ENCODE data around the gene SSH3.

SSH3 gene

DNA sequence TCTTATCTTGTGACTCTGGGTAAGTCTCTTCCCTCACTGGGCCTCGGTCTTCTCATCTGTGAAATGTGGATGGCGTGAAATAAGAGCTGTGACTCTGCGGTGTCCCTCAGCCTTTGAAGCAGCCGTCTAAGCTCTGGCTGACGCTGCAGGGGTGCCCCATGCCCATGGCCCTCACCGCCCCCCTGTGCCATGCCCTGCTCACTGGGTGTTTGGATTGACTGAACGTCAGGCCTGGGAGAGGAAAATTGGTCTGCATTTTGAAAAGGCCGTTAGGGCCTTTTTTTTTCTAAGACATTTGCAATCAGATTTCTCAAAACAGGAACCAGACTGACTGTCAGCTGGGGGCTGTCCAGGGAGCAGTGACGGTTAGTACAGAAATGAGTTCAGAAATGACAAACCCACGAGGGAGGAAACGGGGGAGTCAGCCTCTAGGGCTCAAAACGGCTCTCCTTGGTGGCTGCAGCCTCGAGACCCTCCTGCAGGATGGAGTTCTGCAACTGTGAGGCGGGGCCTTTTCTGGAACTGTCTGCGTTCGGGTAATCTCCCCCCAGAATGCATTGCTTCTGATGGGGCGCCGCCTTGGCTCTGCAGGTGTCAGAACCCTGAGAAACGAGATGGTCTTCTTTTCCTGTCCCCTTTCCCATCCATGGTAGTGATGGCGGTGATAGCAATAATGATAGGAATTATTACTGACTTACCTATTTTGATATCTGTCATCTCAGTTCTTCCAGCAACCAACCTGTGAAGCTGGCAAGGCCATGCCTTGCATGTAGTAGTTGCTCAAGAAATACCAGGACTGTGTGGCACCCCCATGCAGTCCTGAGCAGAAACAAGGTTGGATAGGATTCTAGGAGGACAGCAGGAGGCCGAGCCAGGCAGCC is 35.0 kb upstream of the SSH3 start:
- DNase-seq: no peak

- no peak for DNase-seq
These were observed 34.4 kb upstream of the SSH3 start for GRCh38 chr11:67268962-67269268.

DNA sequence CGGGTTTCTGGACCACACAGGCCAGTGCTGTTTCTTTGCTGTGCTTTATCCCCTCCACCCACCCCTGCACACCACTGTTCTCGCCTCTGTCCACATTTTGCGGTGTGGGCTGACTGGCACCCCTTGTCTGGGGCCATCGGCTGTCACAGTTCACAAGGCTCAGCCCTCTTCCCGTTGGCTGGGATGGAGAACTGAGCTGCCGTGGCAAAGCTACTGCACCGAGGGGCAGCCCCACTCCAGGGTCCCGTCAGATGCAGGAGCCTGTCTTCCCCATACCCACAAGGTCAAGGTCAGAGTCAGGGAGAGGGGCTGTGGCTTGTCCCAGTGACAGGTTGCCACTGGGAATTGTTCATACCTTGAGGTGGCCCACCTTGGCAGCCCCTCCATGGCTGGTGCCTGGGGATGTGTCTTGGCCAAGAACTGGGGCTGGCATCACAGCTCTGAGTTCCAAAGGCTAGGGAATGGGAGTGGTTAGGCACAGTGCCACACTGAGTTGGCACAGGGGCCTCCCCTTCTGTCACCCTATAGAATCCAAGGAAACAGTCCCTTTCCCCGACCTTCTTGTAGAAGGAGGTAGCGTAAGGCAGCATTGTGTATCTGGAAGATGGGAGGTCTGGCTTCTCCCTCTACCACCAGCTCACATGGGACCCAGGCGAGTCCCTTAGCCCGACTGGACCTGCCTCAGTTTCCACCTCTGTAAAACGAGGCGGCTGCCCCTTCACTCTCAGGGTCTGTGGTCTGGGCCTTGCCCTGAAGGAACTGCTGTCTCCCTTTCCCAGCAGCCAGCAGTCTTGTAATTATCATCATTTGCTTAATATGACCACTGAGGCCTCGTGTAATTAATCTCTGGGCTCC is 33.7 kb upstream of the SSH3 start:
- no peak for DNase-seq

DNA sequence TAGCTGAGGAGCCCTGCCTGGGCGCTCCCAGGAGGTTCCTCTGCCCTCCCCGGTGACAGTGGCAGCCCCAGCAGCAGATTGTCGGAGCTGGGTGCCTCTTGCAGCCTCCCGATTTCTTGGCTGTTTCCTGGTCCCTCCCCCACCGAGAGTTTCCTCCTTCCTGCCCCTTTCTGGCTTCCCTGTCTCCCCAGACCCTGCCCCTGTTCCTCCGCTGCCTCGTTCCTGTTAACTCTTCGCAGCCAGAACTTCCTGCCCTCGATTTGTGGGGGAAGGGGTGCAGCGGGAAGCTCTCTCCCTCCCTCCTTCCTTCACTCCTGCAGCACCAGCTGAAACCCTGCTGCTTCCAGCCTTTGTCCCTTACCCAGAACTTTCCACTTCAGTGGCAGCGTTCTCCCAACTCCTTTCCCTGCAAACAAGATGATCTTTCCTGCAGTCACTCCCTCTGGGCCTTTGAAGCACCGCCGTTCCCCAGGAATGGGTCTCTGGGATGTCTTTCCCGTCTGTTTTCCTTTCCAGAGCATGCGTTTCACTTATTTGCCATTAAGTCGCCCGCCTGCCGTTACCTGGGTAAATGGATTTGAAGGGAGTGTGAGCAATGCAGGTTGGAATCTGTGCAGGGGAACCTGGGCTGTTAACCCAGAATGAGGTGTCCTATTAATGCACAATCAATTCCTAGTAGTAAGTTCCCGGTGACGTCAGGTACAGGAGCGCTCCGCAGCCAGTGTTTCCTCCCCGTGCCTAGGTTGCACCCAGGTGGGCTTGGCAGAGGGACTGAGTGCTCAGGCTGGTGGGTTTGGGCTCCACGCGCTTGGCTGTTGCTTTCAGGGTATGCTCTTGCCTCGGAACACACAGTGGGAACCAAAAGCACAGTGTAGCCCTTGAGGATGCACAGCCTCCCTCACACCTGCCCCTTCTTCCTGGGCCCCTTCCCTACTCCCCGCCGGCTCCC is 32.8 kb upstream of the SSH3 start:
- no peak for DNase-seq

GRCh38 chr11:67271205-67271540 is 32.2 kb upstream of the SSH3 start:
- no peak for DNase-seq

DNA sequence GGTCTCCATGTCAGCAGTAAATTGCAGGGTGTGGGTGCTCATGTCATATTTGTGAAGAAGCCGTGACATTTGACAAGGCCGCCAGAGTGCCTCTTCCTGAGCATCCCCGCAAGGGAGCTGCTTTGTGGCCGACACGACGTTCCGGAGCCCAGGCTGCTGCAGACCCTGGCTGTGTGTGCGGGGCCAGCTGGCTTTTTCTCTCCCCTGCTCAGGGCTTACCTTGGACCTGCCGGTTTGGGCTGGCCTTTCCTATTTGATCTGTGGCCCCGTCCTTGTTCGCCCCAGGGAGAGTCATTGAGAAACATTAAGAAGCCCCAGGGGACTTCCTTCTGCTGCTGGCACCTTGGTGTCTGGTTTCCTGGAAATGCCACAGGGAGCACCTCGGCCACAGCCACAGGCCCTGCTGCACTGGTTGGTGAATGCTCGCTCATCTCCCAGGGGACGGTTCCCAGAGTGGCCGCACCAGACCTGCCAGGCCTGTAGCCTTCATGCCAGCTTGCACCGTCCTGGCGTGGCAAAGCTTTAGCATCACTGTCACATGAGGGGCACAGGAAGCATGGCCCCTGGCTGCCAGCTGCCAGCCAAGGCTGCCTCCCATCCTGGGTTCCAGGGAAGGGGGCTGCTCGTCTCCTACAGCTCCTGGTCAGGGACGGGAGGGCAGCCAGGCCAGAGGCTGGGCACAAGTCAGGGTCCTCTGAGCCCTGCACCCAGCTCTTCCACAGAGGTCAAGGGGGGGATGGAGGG is 31.6 kb upstream of the SSH3 start:
- no peak for DNase-seq

DNA sequence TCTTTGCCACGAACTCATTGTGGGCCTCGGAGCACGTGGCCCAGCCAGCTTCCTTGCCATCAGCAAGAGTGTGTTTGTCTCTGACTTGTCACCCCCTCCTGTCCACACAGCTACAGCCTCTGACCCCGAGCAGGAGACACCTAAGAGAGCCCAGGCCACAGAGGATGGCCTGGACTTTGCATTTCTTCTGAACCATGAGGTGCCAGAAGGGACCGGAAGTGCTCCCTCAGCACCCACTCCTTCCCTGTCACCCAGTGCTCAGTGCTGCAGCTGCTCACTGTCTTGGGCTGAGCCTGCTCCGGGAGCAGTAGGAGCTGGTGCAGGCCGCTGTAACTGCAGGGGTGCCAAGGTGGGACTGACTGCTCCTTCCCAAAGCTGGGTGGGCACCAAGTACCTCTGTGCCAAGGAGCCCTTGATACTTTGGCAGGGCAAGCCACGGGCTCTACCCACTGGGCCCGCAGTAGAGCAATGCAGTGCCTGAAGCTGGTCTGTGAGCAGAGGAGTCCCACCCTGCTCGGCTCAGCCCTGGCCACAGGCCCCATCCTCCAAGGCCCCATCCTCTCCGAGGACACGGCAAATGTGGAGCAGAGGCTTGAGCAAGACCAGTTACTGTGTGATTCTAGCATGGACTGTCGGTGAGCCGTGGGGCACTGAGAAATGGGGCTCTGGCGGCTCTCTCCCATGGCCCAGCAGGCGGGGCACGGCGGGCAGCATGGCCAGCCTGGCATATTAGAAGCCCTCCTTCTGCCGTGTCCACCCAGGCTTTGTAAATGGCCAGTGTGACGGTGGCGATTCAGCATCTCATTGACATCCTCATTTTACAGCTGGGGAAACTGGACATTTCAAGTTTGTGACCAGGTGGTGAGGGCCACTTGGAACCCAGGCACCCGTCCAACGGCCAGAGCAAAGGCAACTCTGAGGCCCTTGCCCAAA is 30.7 kb upstream of the SSH3 start:
- no peak for DNase-seq

- DNase-seq: no peak
These were observed 29.9 kb upstream of the SSH3 start for GRCh38 chr11:67273260-67273990.

GRCh38 chr11:67274768-67275605 is 28.3 kb upstream of the SSH3 start:
- no peak for DNase-seq

DNA sequence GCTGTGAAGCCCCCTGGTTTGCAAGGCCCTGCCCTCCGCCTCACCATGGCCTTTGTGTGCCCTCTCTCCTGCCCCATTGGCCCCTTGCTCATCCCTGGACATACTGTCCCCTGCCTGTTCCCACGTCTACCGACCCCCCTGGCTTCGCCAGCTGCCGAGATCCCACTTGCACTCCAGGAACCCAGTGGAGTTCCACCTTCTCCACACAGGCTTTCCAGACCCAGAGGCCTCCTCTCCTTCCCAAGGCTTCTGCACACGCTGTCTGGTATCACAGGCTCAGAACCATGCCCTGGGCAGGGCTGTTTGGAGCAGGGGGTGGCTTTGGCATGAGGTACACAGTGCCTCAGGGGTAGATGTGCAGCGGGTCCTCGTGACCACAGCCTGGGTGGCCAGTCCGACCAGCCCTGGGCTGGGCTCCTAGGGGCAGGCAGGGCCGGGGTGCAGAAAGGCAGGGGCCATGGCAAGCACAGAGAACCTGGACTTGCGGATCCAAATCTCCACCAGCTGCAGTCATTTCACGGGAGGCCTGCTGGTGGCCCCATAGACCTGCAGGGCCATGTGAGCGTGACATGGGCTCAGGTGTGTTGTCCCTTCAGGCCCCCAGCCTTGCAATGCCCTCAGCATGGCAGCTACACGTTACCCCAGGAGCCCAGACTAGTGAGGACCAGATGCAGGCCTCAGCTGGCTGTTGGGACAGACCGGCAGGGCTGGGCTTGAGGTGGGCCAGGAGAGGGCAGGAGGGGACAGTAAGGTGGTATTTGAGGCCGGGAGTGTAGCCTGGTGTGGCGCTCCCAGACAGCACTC is 27.5 kb upstream of the SSH3 start:
- no peak for DNase-seq

DNA sequence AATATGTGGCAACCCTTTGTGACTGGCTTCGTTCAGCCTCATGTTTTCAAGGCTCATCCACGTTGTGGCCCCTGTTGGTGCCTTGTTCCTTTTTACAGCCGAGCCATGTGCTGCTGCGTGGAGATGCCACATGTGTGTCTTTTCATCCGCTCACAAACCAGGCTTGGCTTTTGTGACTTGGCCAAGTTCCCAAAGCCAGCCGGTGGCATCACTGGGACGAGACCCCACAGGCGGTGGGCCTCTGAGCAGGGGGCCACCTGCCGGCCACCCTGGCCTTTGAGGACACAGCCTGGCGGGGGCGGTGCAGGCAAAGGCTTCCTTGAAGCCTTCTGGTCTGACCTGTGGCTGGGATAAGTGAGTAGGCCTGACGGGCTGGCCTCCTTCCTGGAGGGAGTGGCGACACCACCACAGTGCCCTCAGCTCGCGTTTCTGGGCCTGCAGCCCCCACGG is 26.5 kb upstream of the SSH3 start:
- peak; percentile 24 for DNase-seq

DNA sequence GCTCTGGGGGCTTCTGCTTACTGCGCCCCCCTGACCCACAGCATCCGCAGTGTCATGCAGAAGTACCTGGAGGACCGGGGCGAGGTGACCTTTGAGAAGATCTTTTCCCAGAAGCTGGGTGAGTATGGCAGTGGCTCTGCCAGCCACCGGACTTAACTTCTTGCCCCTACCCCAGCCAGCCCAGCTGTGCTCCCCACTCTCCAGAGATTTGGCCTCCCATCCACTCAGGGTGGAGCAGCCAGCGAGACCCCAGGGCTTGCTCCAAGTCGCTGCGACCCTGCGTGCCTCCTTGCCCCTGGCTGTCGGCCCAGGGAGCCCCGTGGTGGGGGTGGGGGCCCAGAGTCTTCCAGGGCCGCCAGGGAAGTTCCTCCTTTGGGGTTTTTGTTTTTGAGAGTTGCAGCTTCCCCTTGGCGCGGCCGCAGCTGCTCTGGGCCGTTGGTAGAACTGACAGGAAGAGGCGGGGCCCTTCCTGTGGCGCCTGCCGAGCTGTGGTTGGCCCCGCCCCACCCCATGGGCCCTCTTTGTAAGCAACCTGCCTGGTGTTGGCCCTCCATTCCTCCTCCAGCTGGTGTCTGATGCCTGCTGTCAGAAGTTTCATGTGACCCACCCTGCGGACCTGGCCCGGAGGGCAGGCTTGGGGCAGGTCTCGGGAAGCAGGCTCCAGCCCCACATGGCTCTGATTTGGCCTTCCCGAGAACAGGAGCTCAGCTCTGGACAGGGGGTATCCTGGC is 25.9 kb upstream of the SSH3 start:
- peak; percentile 70 for DNase-seq

DNA sequence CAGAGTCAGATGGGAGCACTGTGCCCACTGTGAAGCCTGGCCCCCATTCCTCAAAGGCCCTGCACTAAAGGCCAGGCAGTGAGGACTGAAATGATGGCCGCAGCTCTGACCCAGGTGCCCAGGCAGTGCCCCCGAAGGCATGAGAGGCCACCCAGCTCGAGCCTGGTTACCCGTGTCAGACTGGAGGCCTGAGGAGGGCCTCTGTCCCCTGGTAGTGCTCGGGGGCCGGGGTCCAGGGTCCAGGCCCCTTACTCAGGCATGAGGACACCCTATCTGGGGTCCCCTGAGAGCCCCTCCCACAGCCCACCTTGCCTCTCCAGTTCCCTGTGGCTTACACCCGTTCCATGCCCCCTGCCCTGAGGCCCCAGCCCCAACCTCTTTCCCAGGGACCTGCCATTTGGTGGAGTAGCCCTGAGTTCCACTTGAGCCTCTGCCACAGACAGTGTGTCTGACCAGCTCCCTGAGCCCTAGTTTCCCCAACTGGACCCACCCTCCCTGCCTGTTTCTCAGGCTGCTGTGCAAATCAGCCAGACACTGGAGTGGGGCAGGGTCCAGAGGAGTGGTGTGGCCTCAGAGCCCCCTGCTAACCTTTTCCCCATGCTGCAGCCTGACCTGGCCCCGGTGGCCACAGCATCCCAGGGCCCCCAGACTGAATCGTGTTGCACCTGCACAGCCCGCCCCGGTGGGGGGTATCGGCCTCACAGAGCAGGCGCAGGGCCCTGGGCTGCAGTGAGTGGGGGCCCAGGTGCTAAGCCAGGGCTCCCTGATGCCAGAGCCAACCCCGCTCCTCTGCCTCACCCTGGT is 25.0 kb upstream of the SSH3 start:
- DNase-seq: no peak

GRCh38 chr11:67278939-67279588 is 24.3 kb upstream of the SSH3 start:
- no peak for DNase-seq

- DNase-seq: no peak
These were observed 23.6 kb upstream of the SSH3 start for GRCh38 chr11:67279589-67280340.

DNA sequence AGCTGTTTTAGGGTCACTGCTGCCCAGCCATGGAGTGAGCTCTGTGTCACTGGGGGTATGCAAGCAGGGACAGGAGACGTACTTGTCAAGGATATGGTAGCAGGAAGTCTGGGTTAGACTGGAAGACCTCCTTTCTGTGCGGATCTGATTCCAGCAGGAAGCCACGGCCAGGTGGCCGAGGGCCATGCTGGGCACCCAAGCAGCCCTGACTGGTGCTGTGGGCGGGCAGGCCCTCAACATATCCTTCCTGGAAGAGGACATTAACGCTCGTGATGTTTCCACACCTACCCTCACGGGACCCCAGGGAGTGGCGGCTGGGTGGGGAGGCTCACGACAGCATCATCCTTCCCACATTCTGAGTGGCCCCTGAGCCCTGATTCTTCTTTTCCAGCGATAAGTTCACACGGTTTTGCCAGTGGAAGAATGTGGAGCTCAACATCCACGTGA is 23.0 kb upstream of the SSH3 start:
- DNase-seq: no peak

Data from fibroblast of upper back skin (primary cell).